NB4 (cell line): Measurements from ENCODE around the gene PCDHB9.
"Not testable (repeated sequence)": the region's sequence is repeated elsewhere in the genome, so short reads cannot be mapped to it uniquely, and the experiment has no call there.

Source experiments
- DNase-seq: peaks from one replicate; pipeline ENCODE4 v3.0.0; 2010; ENCODE audit warnings: low read depth
- H3K4me3 ChIP-seq: one replicate; pipeline ENCODE4 v1.5.1; 2011; ENCODE audit warnings: mild to moderate bottlenecking, low read depth, low read length, moderate library complexity
- MYC ChIP-seq: IDR thresholded peaks from 2 replicates; pipeline ENCODE4 v1.6.1; 2011; ENCODE audit warnings: low read depth, low read length
- POLR2A ChIP-seq: IDR thresholded peaks from 2 replicates; pipeline ENCODE4 v1.6.1; 2011; ENCODE audit warnings: mild to moderate bottlenecking; ENCODE audit not compliant: insufficient read length; ENCODE audit errors: extremely low read depth
- TF ChIP-seq, protein P1 (sequence below): IDR thresholded peaks from one replicate; pipeline ENCODE4 v1.5.1; 2012; ENCODE audit warnings: low read depth, low read length
- TF ChIP-seq, protein P2 (sequence below): IDR thresholded peaks from 2 replicates; pipeline ENCODE4 v1.6.1; 2011; ENCODE audit warnings: low read depth, low read length

PCDHB9 gene

DNA sequence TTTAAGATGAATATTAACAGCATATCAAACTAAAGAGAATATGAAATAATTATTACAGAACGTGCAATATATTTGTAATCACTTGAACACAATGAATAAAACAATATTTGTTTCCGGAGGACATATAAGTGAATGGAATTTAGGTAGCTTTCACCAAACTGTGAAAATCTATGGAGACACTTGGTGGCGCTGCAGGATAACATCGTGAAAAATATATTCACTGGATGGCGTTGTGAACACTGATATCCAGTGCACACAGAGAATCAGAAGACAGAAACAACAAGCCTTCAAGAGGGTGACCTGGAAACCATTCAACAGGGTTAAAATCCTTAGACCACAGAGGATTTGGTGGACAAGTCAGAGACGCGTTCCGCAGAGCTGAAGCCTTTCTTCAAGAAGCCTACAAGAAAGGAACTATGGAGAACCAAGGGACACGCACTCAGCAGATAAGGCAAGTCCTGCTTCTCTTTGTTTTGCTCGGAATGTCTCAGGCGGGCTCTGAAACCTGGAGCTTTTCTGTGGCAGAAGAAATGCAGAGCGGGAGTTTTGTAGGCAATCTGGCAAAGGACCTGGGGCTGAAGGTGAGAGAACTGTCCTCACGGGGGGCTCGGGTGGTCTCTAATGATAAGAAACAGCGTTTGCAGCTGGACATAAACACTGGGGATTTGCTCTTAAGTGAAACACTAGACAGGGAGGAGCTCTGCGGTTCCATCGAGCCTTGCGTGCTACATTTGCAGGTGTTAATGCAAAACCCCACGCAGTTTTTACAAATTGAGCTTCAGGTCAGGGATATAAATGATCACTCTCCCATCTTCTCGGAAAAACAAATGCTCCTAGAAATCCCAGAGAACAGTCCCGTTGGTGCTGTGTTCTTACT is 12.6 kb downstream of the PCDHB9 start, which contains the start of gene PCDHB11:
Gene PCDHB11 (plus strand): TSS at position 269 of the 877 bp plus-strand sequence. CDS start 148 bp downstream, at position 417.
- DNase-seq = peak; percentile 34
- H3K4me3 ChIP-seq = no peak within 1 kb of the TSS
- no peak for TF ChIP-seq MYC
- TF ChIP-seq, protein P1, sequence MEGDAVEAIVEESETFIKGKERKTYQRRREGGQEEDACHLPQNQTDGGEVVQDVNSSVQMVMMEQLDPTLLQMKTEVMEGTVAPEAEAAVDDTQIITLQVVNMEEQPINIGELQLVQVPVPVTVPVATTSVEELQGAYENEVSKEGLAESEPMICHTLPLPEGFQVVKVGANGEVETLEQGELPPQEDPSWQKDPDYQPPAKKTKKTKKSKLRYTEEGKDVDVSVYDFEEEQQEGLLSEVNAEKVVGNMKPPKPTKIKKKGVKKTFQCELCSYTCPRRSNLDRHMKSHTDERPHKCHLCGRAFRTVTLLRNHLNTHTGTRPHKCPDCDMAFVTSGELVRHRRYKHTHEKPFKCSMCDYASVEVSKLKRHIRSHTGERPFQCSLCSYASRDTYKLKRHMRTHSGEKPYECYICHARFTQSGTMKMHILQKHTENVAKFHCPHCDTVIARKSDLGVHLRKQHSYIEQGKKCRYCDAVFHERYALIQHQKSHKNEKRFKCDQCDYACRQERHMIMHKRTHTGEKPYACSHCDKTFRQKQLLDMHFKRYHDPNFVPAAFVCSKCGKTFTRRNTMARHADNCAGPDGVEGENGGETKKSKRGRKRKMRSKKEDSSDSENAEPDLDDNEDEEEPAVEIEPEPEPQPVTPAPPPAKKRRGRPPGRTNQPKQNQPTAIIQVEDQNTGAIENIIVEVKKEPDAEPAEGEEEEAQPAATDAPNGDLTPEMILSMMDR = peak; percentile 38

DNA sequence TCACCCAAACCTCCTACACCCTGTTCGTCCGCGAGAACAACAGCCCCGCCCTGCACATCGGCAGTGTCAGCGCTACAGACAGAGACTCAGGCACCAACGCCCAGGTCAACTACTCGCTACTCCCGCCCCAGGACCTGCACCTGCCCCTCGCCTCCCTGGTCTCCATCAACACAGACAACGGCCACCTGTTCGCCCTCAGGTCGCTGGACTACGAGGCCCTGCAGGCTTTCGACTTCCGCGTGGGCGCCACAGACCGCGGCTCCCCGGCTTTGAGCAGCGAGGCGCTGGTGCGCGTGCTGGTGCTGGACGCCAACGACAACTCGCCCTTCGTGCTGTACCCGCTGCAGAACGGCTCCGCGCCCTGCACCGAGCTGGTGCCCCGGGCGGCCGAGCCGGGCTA is 14.2 kb downstream of the PCDHB9 start:
- not testable (repeated sequence) for H3K4me3 ChIP-seq

DNA sequence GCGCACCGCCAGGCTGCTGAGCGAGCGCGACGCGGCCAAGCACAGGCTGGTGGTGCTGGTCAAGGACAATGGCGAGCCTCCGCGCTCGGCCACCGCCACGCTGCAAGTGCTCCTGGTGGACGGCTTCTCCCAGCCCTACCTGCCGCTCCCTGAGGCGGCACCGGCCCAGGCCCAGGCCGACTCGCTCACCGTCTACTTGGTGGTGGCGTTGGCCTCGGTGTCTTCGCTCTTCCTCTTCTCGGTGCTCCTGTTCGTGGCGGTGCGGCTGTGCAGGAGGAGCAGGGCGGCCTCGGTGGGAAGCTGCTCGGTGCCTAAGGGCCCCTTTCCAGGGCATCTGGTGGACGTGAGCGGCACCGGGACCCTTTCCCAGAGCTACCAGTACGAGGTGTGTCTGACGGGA is 14.7 kb downstream of the PCDHB9 start:
- not testable (repeated sequence) for H3K4me3 ChIP-seq, DNase-seq

More for the DNA sequence above, 14.2 kb downstream of the PCDHB9 start:
- not testable (repeated sequence) for DNase-seq

DNA sequence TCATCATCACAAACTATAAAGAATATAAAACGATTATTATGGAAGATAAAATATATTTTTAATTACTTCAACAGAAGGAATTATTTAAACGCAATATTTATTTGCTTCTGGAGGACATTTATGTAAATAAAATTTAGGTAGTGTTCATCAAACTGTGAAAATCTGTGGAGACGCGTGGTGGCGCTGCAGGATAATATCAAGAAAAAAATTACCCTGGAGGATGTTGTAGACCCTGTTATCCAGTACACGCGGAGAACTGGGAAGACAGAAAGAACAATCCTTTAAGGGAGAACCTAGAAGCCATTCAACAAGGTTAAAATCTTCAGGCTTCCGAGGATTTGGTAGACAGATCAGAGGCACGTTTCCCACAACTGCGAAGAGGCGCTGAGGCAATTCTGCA is 21.5 kb downstream of the PCDHB9 start, which contains the start of gene PCDHB12:
Gene PCDHB12 (plus strand): TSS at position 242 of the 400 bp plus-strand sequence. CDS start 189 bp downstream, outside the sequence.
- H3K4me3 ChIP-seq = no peak within 1 kb of the TSS
- DNase-seq = peak; percentile 36
- no peak for TF ChIP-seq POLR2A
- TF ChIP-seq, protein P1 = peak; percentile 38
- TF ChIP-seq, protein P2, sequence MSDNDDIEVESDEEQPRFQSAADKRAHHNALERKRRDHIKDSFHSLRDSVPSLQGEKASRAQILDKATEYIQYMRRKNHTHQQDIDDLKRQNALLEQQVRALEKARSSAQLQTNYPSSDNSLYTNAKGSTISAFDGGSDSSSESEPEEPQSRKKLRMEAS = no peak
- TF ChIP-seq MYC = no peak

DNA sequence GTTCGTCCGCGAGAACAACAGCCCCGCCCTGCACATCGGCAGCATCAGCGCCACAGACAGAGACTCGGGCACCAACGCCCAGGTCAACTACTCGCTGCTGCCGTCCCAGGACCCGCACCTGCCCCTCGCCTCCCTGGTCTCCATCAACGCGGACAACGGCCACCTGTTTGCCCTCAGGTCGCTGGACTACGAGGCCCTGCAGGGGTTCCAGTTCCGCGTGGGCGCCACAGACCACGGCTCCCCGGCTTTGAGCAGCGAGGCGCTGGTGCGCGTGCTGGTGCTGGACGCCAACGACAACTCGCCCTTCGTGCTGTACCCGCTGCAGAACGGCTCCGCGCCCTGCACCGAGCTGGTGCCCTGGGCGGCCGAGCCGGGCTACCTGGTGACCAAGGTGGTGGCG is 23.3 kb downstream of the PCDHB9 start:
- not testable (repeated sequence) for H3K4me3 ChIP-seq, DNase-seq

DNA sequence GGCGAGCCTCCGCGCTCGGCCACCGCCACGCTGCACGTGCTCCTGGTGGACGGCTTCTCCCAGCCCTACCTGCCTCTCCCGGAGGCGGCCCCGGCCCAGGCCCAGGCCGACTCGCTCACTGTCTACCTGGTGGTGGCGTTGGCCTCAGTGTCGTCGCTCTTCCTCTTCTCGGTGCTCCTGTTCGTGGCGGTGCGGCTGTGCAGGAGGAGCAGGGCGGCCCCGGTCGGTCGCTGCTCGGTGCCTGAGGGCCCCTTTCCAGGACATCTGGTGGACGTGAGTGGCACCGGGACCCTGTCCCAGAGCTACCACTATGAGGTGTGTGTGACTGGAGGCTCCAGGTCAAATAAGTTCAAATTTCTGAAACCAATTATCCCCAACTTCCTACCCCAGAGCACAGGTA is 23.9 kb downstream of the PCDHB9 start:
- not testable (repeated sequence) for DNase-seq, H3K4me3 ChIP-seq

DNA sequence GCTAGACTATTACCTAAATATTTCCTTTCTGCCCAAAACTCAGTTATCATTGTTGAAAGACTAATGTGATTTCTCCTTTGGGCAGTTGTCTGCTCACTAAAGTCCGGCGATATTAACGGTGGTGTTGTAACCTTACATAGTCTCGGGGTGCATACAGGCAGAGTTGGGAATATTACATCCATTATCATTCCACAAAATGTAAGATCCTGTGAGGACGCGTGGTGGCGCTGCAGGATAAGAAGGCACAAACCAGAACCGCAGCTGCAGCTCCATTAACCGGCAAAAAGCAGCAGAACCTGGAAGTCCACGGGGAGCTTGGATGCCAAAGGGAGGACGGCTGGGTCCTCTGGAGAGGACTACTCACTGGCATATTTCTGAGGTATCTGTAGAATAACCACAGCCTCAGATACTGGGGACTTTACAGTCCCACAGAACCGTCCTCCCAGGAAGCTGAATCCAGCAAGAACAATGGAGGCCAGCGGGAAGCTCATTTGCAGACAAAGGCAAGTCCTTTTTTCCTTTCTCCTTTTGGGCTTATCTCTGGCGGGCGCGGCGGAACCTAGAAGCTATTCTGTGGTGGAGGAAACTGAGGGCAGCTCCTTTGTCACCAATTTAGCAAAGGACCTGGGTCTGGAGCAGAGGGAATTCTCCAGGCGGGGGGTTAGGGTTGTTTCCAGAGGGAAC is 26.8 kb downstream of the PCDHB9 start, which contains the start of gene PCDHB13:
Gene PCDHB13 (plus strand): TSS at position 264 of the 684 bp plus-strand sequence. CDS start 205 bp downstream, at position 469.
- H3K4me3 ChIP-seq = not testable (repeated sequence)
- peak; percentile 66 for DNase-seq
- TF ChIP-seq, protein P1 = peak; percentile 35

DNA sequence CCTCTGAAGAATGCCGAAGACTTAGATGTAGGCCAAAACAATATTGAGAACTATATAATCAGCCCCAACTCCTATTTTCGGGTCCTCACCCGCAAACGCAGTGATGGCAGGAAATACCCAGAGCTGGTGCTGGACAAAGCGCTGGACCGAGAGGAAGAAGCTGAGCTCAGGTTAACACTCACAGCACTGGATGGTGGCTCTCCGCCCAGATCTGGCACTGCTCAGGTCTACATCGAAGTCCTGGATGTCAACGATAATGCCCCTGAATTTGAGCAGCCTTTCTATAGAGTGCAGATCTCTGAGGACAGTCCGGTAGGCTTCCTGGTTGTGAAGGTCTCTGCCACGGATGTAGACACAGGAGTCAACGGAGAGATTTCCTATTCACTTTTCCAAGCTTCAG is 27.6 kb downstream of the PCDHB9 start:
- H3K4me3 ChIP-seq, DNase-seq: not testable (repeated sequence)

DNA sequence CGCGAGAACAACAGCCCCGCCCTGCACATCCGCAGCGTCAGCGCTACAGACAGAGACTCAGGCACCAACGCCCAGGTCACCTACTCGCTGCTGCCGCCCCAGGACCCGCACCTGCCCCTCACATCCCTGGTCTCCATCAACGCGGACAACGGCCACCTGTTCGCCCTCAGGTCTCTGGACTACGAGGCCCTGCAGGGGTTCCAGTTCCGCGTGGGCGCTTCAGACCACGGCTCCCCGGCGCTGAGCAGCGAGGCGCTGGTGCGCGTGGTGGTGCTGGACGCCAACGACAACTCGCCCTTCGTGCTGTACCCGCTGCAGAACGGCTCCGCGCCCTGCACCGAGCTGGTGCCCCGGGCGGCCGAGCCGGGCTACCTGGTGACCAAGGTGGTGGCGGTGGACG is 28.5 kb downstream of the PCDHB9 start:
- H3K4me3 ChIP-seq, DNase-seq: not testable (repeated sequence)

DNA sequence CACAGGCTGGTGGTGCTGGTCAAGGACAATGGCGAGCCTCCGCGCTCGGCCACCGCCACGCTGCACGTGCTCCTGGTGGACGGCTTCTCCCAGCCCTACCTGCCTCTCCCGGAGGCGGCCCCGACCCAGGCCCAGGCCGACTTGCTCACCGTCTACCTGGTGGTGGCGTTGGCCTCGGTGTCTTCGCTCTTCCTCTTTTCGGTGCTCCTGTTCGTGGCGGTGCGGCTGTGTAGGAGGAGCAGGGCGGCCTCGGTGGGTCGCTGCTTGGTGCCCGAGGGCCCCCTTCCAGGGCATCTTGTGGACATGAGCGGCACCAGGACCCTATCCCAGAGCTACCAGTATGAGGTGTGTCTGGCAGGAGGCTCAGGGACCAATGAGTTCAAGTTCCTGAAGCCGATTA is 29.1 kb downstream of the PCDHB9 start:
- not testable (repeated sequence) for DNase-seq, H3K4me3 ChIP-seq
